PFSK-1 (cell line): Measurements from ENCODE around the gene SFTPB.

Experiments
- FOXP2 ChIP-seq: optimal IDR thresholded peaks from 2 replicates; pipeline ENCODE3; 2011; ENCODE audit warnings: borderline replicate concordance, control low read depth, inconsistent platforms; ENCODE audit not compliant: insufficient read depth; ENCODE audit errors: extremely low read length, extremely low read depth
- POLR2AphosphoS5 ChIP-seq: IDR thresholded peaks from 2 replicates; pipeline ENCODE4 v1.6.1; 2012; ENCODE audit warnings: low read depth, mild to moderate bottlenecking, control low read depth, low read length, moderate library complexity
- SIN3A ChIP-seq: IDR thresholded peaks from 2 replicates; pipeline ENCODE4 v1.6.1; 2012; ENCODE audit warnings: mild to moderate bottlenecking, low read length, moderate library complexity, borderline replicate concordance; ENCODE audit not compliant: insufficient read depth
- TAF1 ChIP-seq: IDR thresholded peaks from 2 replicates; pipeline ENCODE4 v1.6.1; 2012; ENCODE audit warnings: low read length, control low read depth, borderline replicate concordance; ENCODE audit not compliant: insufficient read depth
- TF ChIP-seq, protein P1 (sequence below), 2 experiments: IDR thresholded peaks; 2 replicates each; pipeline versions ENCODE4 v1.6.1 to v1.8.0; 2011 to 2012; ENCODE audit warnings: low read depth in 2 of 2, low read length in 2 of 2, control low read depth in 1 of 2, inconsistent platforms in 1 of 2, mild to moderate bottlenecking in 1 of 2, moderate library complexity in 1 of 2; ENCODE audit not compliant: insufficient read depth in 1 of 2

The SFTPB gene

DNA sequence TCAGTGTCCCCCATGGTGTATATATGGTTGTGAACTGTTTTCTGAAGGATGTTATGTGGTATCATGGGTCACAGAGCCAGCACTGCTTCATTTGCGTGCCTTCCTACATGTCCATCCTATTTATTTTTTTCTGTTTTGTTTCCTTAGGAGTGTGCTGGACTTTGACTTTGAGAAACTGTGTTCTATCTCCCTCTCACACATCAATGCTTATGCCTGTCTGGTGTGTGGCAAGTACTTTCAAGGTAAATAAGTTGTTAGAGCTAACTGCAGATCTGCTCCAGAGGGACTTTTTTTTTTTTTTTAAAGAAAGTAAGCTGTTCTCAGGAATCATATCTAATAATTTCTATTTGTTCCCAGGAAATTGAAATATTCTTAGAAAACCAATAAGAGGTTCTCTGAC lies 46.7 kb downstream of the SFTPB start:
- TF ChIP-seq, protein P1, sequence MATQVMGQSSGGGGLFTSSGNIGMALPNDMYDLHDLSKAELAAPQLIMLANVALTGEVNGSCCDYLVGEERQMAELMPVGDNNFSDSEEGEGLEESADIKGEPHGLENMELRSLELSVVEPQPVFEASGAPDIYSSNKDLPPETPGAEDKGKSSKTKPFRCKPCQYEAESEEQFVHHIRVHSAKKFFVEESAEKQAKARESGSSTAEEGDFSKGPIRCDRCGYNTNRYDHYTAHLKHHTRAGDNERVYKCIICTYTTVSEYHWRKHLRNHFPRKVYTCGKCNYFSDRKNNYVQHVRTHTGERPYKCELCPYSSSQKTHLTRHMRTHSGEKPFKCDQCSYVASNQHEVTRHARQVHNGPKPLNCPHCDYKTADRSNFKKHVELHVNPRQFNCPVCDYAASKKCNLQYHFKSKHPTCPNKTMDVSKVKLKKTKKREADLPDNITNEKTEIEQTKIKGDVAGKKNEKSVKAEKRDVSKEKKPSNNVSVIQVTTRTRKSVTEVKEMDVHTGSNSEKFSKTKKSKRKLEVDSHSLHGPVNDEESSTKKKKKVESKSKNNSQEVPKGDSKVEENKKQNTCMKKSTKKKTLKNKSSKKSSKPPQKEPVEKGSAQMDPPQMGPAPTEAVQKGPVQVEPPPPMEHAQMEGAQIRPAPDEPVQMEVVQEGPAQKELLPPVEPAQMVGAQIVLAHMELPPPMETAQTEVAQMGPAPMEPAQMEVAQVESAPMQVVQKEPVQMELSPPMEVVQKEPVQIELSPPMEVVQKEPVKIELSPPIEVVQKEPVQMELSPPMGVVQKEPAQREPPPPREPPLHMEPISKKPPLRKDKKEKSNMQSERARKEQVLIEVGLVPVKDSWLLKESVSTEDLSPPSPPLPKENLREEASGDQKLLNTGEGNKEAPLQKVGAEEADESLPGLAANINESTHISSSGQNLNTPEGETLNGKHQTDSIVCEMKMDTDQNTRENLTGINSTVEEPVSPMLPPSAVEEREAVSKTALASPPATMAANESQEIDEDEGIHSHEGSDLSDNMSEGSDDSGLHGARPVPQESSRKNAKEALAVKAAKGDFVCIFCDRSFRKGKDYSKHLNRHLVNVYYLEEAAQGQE (IDR thresholded peaks at IDR 0.05; ENCODE audit: insufficient read depth in 1 of 2, low read depth in 2 of 2, low read length in 2 of 2): no peak
- TF ChIP-seq TAF1: no peak
- no peak for TF ChIP-seq FOXP2
- TF ChIP-seq POLR2AphosphoS5: no peak
- TF ChIP-seq SIN3A: no peak

DNA sequence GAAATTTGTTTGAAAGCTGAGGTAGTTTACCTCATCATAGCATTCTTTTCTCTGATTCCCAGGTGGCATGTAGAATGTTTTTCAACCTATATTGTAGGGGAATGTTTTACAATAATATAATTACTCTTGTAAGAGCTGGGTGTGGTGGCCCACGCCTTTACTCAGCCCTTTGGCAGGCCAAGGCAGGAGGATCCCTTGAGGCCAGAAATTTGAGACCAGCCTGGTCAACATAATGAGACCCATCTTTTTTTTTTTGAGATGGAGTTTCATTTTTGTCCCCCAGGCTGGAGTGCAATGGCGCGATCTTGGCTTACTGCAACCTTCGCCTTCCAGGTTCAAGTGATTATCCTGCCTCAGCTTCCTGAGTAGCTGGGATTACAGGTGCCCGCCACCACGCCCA lies 48.4 kb downstream of the SFTPB start:
- TF ChIP-seq, protein P1 (IDR thresholded peaks at IDR 0.05; ENCODE audit: insufficient read depth in 1 of 2, low read depth in 2 of 2, low read length in 2 of 2): no peak
- TF ChIP-seq FOXP2: no peak
- no peak for TF ChIP-seq POLR2AphosphoS5
- TF ChIP-seq SIN3A: no peak
- no peak for TF ChIP-seq TAF1

DNA sequence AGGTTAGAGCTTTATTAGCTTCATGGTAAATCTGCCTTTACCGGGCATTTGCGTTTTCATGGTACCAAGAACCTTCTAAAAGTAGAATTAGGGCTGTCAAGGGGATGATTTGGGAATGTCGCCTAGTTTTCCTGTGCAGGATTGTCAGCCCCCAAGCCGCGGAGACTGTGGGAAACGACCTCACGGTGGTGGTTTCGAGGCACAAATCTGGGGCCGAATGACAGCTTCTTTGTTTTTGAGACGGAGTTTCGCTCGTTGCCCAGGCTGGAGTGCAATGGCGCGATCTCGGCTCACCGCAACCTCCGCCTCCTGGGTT lies 52.6 kb downstream of the SFTPB start:
- TF ChIP-seq POLR2AphosphoS5 (no peak), SIN3A (no peak), TAF1 (no peak), FOXP2 (no peak)
- TF ChIP-seq, protein P1 (IDR thresholded peaks at IDR 0.05; ENCODE audit: insufficient read depth in 1 of 2, low read depth in 2 of 2, low read length in 2 of 2): no peak

DNA sequence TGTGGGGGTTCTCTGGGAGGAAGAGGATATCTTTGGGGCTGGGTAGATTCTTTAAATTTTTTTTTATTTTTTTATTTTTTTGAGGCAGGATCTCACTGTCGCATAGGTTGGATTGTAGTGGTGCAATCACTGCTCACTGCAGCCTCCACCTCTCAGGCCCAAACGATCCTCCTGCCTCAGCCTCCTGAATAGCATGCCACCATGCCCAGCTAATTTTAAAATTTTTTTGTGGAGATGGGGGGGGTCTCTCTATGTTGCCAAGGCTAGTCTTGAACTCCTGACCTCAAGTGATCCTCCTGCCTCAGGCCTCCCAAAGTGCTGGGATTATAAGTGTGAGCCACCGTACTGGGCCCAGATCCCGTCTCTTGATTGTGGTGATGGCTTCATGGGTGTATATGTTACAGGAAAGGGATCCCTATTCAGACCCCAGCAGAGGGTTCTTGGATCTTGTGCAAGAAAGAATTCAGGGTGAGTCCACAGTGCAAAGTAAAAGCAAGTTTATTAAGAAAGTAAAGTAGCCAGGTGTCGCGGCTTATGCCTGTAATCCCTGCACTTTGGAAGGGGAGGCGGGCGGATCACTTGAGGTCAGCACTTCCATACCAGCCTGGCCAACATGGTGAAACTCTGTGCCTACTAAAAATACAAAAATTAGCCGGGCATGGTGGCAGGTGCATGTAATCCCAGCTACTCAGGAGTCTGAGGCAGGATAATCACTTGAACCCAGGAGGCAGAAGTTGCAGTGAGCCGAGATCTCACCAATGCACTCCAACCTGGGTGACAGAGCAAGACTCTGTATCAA lies 54.1 kb downstream of the SFTPB start:
- TF ChIP-seq SIN3A (no peak), FOXP2 (no peak), POLR2AphosphoS5 (no peak), TAF1 (no peak)
- TF ChIP-seq, protein P1 (IDR thresholded peaks at IDR 0.05; ENCODE audit: insufficient read depth in 1 of 2, low read depth in 2 of 2, low read length in 2 of 2): no peak
